HepG2 (cell line): ENCODE data around the gene CDK1.

Source experiments
- BRD4 ChIP-seq: sonication (generic); formaldehyde crosslinking; IDR thresholded peaks from 2 replicates; pipeline ENCODE4 v1.4.0; 2020; ENCODE audit warnings: missing genetic modification reagents
- CTCF ChIP-seq: sonication (generic); formaldehyde crosslinking; IDR thresholded peaks from 2 replicates; pipeline ENCODE4 v1.5.0; 2020; ENCODE audit warnings: mild to moderate bottlenecking, missing genetic modification reagents, moderate library complexity
- EP300 ChIP-seq, 3 experiments: sonication (generic) in 1 of 3; formaldehyde crosslinking in 1 of 3; IDR thresholded peaks; 2 replicates each; pipeline versions ENCODE4 v1.5.1 to v1.6.1; 2011 to 2020; ENCODE audit warnings: low read depth in 2 of 3, low read length in 2 of 3, borderline replicate concordance in 1 of 3, improper control_type of control experiment in 1 of 3, mild to moderate bottlenecking in 1 of 3, missing genetic modification reagents in 1 of 3, moderate library complexity in 1 of 3
- IRF2 ChIP-seq: IDR thresholded peaks from 2 replicates; pipeline ENCODE4 v1.6.1; 2018; ENCODE audit warnings: missing genetic modification reagents, missing compliant biosample characterization
- PHB2 ChIP-seq: fragments of 450-650 bp; IDR thresholded peaks from 2 replicates; pipeline ENCODE4 v1.6.1; 2018; ENCODE audit not compliant: partially characterized antibody
- POLR2A ChIP-seq, 2 experiments: IDR thresholded peaks; 2 replicates each; pipeline ENCODE4 v1.6.1; 2011; ENCODE audit warnings: low read depth in 2 of 2, low read length in 2 of 2, mild to moderate bottlenecking in 1 of 2, moderate library complexity in 1 of 2; ENCODE audit not compliant: insufficient read depth in 1 of 2
- TAF1 ChIP-seq: sonication (generic); formaldehyde crosslinking; IDR thresholded peaks from 2 replicates; pipeline ENCODE4 v1.4.0; 2020; ENCODE audit warnings: missing genetic modification reagents
- ZBTB33 ChIP-seq: sonication (generic); formaldehyde crosslinking; IDR thresholded peaks from 2 replicates; pipeline ENCODE4 v1.4.0; 2020; ENCODE audit warnings: missing genetic modification reagents

- TF ChIP-seq IRF2 (no peak), POLR2A (IDR thresholded peaks at IDR 0.05; ENCODE audit: insufficient read depth in 1 of 2, low read depth in 2 of 2, low read length in 2 of 2) (no peak), CTCF (CRISPR knock-in tag) (no peak), ZBTB33 (CRISPR knock-in tag) (no peak), BRD4 (CRISPR knock-in tag) (no peak), TAF1 (no peak), PHB2 (no peak), EP300 (IDR thresholded peaks at IDR 0.05; ENCODE audit: low read depth in 2 of 2, low read length in 2 of 2) (no peak), EP300 (CRISPR knock-in tag; IDR thresholded peaks at IDR 0.05; ENCODE audit: borderline replicate concordance) (no peak)
Measured at GRCh38 chr10:60788544-60788943, 10.3 kb downstream of the CDK1 start.
